Stimulated activated naive CD4-positive, alpha-beta T cell treated with Interleukin-2 at 50 U/mL for 16 hours (primary cell): ENCODE data around the gene JAKMIP3.

ENCODE experiments used
- DNase-seq: peaks from one replicate; lab custom pipeline; 2025; lab: John Stamatoyannopoulos, UW

Gene JAKMIP3

DNA sequence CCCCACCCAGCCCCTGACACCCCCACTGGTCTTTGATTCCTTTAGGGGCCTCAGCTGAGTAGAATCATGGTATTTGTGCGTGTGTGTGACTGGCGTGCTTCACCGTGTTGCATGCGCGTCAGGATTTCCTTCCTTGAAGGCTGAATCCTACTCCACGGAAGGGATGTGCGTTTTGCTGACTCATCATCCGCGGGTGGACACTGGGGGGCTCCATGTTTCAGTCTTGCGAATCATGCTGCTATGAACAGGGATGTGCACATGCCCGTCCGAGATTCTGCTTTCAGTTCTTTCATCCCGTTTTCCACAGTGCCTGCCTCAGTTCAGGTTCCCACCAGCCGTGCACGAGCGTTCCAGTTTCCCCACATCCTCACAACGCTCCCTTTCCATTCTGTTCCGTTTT, 20.9 kb upstream of the JAKMIP3 start:
- DNase-seq: no peak

DNA sequence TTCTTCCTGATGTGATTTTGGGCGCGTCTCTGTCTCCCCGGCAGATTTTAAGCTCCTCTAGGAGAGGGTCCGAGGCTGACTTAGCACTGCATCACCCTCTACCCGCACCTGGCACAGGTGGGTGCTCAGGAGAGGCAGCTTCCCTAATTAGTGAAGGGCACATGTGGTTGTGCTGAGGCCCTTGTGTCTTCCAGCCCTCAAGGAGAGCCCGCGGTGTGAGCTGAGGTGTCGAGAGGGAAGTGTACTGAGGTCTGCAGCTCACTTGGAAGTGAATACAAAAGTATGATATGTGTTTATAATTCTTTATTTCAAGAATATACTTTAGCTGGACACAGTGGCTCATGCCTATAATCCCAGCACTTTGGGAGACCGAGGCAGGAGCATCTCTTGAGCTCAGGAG, 20.4 kb upstream of the JAKMIP3 start:
- no peak for DNase-seq

DNA sequence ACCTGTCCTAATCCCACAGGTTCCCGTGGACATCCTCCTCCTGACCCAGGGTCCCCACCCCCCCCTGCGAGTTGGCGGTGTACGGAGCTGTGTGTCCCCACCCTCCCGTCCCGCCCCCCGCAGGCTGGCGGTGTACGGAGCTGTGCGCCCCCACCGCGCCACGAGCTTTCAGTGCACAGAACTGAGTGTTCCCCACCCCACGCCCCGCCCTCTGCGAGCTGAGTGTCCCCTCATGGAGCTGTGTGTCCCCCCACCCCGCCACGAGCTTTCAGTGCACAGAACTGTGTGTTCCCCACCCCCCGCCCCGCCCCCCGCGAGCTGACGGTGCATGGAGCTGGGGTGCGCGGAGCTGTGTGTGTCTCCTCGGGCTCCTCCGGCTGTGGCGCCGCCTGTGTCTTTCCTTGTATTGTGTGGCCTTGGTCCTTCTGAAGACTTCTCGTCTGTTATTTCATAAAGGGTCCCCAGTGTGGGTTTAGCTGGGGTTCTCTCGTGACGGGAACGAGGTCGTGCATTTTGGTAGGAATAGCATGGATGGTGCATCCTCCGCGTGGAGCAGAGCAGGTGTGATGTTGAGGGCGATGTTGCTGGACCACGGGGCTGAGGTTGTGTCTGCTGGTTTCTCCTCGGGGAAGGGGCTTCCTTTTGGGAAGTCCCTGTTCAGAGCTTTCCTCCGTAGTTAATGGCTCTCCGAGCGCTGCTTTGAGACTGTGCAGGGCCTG, 18.0 kb upstream of the JAKMIP3 start:
- DNase-seq: no peak

- no peak for DNase-seq
Measured at GRCh38 chr10:132048294-132048667, 17.5 kb upstream of the JAKMIP3 start.

DNA sequence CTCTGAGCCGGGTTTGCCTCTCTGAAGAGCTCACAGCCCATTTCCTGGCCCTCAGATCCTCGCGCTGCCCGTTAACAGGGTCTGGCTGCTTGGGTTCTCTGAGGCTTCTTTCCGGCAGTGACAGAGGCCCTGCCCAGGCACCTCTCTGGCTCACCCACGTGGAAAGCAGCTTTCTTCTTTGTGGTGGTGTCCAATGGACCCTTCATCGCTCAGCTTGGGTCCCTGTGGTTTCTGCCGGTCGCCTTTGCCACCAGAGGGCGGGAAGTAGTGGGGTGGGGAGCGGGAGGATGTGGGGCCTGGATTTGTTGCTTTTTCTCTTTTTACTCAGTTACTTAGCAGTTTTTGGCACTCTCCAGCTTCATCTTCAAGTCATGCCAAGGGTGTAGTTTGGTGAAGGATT, 15.6 kb upstream of the JAKMIP3 start:
- DNase-seq: no peak

- no peak for DNase-seq
Measured at GRCh38 chr10:132052124-132052523, 13.6 kb upstream of the JAKMIP3 start.

- DNase-seq: no peak
Measured at GRCh38 chr10:132054564-132054963, 11.2 kb upstream of the JAKMIP3 start.

- DNase-seq: no peak
Measured at GRCh38 chr10:132055616-132056015, 10.1 kb upstream of the JAKMIP3 start.

GRCh38 chr10:132056663-132057062, 9.1 kb upstream of the JAKMIP3 start:
- no peak for DNase-seq

DNA sequence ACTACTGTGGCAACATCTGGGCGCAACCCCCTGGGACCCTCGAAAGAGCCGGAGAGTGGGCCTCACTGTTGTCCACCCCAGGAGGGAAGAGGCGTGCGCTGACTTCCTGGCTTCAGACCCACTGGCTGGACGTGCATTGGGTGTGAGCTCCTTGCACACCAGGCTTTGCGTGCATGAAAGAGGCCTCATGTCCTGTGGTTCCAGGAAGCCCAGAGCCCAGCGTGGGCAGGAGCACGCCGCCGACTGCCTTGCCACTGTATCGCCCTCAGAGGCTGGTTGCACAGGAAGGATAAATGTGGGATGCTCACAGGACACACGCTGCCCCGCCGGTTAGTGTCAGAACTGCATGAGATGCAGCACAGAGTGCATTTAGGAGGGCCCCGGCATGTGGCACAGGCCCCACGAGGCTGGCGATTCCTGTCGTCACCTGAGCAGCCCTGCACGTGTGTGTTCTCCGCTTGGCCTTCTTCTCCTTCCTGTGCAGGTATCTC, 8.5 kb upstream of the JAKMIP3 start:
- no peak for DNase-seq

DNA sequence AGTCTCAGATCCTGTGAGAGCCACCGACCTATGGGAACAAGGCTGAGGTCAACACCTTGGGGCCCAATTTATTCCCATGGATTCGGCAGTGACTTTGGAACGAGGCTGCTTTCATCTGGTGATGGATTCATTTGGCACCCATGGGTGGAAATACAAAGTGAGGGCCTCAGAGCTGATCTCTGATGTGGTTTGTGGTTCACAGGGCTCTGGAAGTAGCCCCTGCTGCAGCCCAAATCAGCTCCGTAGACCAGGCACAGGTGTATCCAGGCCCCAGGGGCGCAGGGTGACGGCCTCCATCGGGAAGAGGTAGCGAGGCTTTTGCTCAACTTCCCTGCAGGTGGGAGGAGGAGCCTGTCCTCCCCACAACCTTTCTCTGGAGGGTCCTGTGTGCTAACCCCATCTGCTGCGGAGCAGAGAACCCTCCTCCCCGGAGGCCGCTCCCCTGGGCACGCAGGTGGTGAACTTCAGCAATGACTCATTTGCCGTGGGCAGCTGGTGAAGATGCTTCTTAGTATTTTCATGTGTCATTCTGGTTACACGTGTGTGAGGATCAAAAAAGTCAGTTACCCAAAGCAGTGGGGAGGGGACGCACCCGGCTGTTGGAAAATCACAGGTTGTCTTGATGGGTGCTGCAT, 7.5 kb upstream of the JAKMIP3 start:
- no peak for DNase-seq

DNA sequence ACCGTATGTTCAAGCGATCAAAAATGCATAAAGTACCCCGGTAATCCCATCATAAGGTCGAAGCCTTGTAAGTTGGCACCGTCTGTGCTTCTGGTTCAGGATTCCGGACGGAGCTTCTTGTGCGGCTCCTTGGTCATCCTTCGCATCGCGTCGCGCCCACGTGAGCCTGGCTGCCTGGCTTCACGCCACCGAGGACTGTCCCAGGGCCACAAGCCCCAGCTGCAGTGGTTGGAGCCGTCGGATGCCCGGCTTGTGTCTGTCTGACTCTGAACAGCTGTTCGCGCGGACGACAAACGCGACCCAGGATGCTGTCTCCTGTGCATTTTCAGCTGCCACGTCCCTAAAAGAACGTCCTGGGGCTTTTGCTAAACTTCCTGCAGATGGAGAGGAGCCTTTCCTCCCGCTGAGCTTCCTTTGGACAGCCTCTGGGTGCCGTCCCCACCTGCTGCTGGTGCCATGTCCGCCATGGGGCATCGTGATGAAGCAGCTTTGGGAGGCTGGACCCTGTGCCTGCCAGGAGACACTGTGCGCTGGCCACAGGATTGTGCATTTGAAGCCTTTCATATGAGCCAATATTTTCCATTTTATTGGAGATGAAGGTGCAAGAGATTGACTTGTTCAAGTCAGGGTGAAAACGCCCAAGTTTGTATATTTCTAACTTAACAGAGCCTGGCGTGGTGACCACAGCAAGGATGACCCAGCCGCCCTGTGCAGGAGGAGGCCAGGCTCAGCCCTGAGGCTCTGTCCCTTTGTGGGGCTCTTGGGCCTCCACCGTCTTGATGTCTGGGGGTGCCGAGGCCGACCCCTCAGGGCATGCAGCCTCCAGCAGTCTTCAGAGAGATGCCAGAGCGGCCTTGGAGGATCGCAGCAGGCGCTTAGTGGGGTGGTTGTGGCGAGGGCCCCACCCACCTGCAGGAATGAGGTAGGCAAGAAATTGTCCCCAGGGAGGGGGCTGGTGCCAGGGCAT, 6.7 kb upstream of the JAKMIP3 start:
- DNase-seq: no peak

- DNase-seq: no peak
Measured at GRCh38 chr10:132059760-132060508, 5.8 kb upstream of the JAKMIP3 start.

DNA sequence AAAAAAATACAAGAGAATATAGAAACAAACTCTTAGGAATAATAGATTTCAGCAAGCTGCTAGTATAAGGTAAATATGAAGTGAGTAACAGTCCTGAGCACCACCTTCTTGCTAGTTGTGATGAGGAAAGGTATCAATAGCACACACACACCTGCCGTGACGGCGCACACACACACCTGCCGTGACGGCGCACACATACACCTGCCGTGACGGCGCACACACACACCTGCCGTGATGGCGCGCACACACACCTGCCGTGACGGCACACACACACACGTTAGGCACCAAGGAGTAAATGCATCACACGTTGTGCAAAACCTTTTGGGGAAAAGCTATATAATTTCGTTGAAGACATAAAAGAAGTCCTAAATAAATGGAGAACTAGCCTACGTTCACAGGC, 4.7 kb upstream of the JAKMIP3 start:
- no peak for DNase-seq

DNA sequence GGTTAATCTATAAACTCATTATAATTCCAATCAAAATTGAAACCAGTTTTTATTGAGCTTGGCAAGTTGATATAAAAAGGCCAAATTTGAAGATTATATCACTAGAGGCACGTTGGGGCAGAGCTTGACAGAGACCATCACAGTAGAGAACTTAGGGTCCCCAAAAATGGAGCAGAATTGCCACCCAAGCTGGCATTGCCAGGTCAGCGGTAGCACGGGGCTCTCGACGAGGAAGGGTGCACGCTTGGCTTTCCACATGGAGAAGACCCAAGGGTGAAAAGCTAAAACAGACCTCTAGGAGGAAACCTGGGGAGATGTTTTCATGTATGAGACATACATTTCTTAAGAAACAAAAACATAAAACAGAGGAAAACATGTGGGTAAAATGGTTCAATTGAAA, 4.3 kb upstream of the JAKMIP3 start:
- no peak for DNase-seq

- no peak for DNase-seq
Measured at GRCh38 chr10:132062116-132062515, 3.6 kb upstream of the JAKMIP3 start.

DNA sequence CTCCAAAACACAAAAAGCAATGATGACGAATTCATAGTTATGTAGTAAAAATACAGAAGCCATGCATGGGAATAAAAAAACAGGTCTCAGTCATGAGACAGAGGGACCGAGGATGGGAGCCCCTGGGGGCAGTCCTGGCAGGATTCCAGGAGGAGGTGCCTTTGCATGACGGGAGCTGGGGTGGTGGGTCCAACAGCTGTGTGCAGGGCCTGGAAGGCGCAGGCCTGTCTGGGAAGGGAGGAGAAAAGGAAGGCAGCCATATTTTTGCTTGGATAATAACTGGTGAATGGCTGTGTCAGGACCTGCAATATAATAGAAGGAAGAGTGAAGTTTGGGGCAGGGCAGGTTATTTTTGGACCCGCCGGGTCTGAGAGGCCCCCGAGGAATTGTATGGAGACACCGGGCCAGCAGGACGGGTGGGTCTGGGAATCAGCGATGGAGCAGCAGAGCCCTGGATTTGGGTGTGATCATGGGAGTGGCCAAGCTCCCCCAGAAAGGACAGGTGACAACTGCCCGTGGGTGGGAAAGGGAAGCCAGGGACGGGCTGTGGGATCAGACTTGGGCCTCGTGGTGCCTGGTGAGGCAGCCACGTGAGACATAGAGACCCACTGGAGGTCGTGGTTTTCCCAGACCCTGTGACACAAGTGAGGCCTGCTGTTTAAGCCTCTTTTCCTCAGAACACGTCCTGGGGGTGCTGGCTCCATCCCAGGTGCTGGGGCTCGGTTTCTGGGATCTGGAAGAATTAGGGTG, 2.9 kb upstream of the JAKMIP3 start:
- DNase-seq: no peak

DNA sequence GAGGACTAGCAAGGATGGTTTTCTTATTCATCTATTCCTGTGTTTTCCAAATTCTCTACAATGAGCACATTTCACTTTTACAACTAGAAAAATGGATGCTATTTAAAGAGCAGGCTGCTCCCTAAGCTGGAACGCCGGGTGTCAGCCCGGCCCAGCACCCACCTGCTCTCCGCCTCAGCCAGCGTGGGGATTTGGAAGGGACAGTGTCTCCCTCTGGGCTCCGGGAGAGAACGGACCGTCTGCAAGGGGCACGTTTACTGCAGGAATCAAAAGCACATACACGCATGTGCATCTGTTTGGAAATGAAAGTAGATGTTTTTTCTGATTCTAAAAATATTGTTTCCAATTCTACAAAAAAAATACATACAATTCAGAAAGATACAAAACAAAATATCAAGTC, 2.3 kb upstream of the JAKMIP3 start:
- no peak for DNase-seq

- no peak for DNase-seq
Measured at GRCh38 chr10:132064082-132064755, 1.5 kb upstream of the JAKMIP3 start.

DNA sequence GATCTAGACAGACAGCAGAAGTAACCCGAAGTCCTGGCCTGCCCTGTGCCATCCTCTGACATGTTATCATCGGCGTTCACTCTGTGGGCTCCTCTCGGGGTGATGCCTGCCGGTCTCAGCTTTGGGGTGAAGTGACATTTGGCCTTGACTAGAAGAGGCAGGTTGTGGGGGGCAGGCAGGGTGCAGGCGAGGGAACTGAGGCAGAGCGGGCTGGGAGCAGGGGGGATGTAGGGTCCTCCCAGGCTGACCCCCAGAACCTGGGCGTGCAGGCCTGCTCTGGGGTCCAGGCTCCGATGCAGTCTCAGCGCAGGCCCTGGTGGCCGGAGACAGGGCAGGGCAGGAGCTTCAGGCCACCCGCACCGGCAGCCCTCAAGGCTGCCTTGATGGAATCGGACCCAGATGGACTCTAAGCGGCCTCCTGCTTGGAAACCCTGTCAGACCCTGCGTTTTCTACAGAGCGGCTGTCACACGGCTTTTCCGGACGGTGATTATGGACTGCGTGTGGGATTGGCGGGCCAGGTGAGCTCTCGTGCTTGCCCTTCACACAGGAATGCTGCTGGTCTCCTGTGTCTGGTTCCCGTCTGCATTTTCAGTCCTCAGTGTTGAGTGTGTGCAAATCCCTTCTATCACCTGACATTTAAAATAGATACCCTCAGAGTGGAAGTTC, 842 bp upstream of the JAKMIP3 start:
- DNase-seq: no peak
